Gastrocnemius medialis (tissue), 4 donors: ENCODE data around the gene CAP1. TPM values are rescaled to one million over a fixed set of nuclear protein-coding genes. Genes with fewer than 3 reads are reported as not detected.

ENCODE experiments used
- ATAC-seq, 2 donors: fragments of 150-250 bp; one replicate each; pipeline ENCODE4 v1.9.1; 2016
- DNase-seq, 2 donors: peaks; one replicate each; pipeline ENCODE4 v3.0.0-alpha.2; 2019
- H3K27ac ChIP-seq, 4 donors: fragments of 200-600 bp; sonication (generic); 1 replicate in 1 of 4; 2 replicates in 3 of 4; pipeline ENCODE4 v1.5.1; 2016 to 2018; ENCODE audit warnings: mild to moderate bottlenecking in 2 of 4, moderate library complexity in 1 of 4
- H3K27me3 ChIP-seq, 3 donors: fragments of 200-600 bp; sonication (generic) in 2 of 3; 1 replicate in 1 of 3; 2 replicates in 2 of 3; pipeline versions ENCODE4 v1.5.1 to v1.6.0; 2016 to 2019; ENCODE audit warnings: mild to moderate bottlenecking in 1 of 3, moderate library complexity in 1 of 3
- H3K36me3 ChIP-seq, 2 donors: fragments of 200-600 bp; sonication (generic) in 1 of 2; one replicate each; pipeline ENCODE4 v1.5.1; 2017 to 2018
- H3K4me1 ChIP-seq, 2 donors: fragments of 200-600 bp; sonication (generic) in 1 of 2; one replicate each; pipeline ENCODE4 v1.5.1; 2016 to 2017; ENCODE audit warnings: mild to moderate bottlenecking in 2 of 2
- H3K4me3 ChIP-seq, 4 donors: fragments of 200-600 bp; sonication (generic) in 3 of 4; 1 replicate in 1 of 4; 2 replicates in 3 of 4; pipeline ENCODE4 v1.5.1; 2016 to 2019; ENCODE audit warnings: mild to moderate bottlenecking in 2 of 4
- H3K9me3 ChIP-seq, 3 donors: fragments of 200-600 bp; sonication (generic) in 2 of 3; 1 replicate in 1 of 3; 2 replicates in 2 of 3; pipeline ENCODE4 v1.5.1; 2016 to 2019
- POLR2A ChIP-seq, 2 donors: fragments of 450-650 bp; IDR thresholded peaks; one replicate each; pipeline ENCODE4 v1.6.1; 2017; ENCODE audit warnings: antibody characterized with exemption in 2 of 2, mild to moderate bottlenecking in 2 of 2, moderate library complexity in 2 of 2
- in situ Hi-C, 4 donors: fragments of 200-750 bp; cut with MboI; loops; one replicate each; pipeline versions ENCODE4 v1.15.0 to v1.8.0; 2017; ENCODE audit warnings: low sequenced_read_pairs in 4 of 4
- intact Hi-C: fragments of 100-400 bp; cut with DNase I; formaldehyde crosslinking; loops from one replicate; pipeline ENCODE4 v1.15.1; 2023; ENCODE audit warnings: low total_unique reads
- total RNA-seq, 4 donors: library from RNA; depleted of rRNA; stranded (reverse); fragments of >200 nt; gene quantifications; one replicate each; pipeline versions ENCODE4 v1.1.0 to v1.2.3, GENCODE V29; 2016
- TF ChIP-seq, protein P1 (sequence below), 5 experiments: fragments of 450-650 bp in 3 of 5; fragments of 200-600 bp in 2 of 5; sonication (generic) in 2 of 5; IDR thresholded peaks in 4 of 5; conservative IDR thresholded peaks in 1 of 5; 1 replicate in 4 of 5; 2 replicates in 1 of 5; pipeline ENCODE4 v1.5.1; 2016 to 2019; ENCODE audit warnings: antibody characterized with exemption in 5 of 5, mild to moderate bottlenecking in 3 of 5, moderate library complexity in 3 of 5

The CAP1 gene
- total RNA-seq, 4 donors from 2014 or later: 35.5 to 67.0 (median 48.7) TPM

DNA sequence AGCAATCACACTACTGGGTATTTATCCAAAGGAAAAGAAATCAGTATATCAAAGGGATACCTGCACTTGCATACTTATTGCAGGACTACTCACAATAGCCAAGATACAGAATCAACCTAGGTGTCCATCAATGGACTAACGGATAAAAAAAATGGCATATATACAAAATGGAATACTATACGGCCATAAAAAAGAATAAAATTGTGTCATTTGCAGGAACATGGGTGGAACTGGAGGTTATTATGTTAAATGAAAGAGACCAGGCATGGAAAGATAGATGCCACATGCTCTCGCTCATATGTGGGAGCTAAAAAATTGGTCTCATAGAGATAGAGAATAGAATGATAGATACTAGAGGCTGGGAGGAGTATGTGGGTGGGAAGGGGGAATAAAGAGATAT lies 29.3 kb upstream of the CAP1 start:
- intact Hi-C loops (no loop called here), in situ Hi-C loops (no loop called here)
- Histone ChIP-seq H3K27me3 (peaks cover 0 to 2% (median 0%) of the 10 kb centered on the region in 3 donors), H3K4me3 (no peak overlapping the region), H3K4me1 (no peaks in the 10 kb centered on the region), H3K36me3 (no peaks in the 10 kb centered on the region), H3K9me3 (no peaks in the 10 kb centered on the region), H3K27ac (no peak overlapping the region)
- DNase-seq (no peak), ATAC-seq (no peak)
- no peak for TF ChIP-seq POLR2A (IDR thresholded peaks at IDR 0.05)

DNA sequence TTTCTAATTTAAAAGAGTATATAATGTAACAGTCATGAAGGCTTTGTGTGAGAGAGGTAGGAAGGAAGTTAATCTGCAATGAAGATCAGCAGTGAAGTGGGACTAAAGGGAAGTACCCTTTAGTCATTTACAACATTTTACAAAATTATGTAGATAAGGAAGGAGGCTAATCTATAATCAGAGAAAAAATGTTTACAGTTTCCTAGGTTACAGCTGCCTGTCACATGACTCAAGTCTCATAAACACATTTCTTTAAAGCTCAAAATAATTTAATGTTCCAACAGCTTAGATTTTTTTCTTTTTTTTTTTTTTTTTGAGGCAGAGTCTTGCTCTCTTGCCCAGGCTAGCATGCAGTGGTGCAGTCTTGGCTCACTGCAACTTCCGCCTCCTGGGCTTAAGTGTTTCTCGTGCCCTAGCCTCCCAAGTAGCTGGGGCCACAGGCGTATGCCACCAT lies 26.2 kb upstream of the CAP1 start:
- DNase-seq: no peak
- TF ChIP-seq, protein P1, sequence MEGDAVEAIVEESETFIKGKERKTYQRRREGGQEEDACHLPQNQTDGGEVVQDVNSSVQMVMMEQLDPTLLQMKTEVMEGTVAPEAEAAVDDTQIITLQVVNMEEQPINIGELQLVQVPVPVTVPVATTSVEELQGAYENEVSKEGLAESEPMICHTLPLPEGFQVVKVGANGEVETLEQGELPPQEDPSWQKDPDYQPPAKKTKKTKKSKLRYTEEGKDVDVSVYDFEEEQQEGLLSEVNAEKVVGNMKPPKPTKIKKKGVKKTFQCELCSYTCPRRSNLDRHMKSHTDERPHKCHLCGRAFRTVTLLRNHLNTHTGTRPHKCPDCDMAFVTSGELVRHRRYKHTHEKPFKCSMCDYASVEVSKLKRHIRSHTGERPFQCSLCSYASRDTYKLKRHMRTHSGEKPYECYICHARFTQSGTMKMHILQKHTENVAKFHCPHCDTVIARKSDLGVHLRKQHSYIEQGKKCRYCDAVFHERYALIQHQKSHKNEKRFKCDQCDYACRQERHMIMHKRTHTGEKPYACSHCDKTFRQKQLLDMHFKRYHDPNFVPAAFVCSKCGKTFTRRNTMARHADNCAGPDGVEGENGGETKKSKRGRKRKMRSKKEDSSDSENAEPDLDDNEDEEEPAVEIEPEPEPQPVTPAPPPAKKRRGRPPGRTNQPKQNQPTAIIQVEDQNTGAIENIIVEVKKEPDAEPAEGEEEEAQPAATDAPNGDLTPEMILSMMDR (IDR thresholded peaks at IDR 0.05 in 4 of 5, conservative IDR thresholded peaks at IDR 0.05 in 1 of 5): no peak
- TF ChIP-seq POLR2A (IDR thresholded peaks at IDR 0.05): no peak
- Histone ChIP-seq H3K4me1 (no peaks in the 10 kb centered on the region), H3K4me3 (no peak overlapping the region), H3K9me3 (no peaks in the 10 kb centered on the region), H3K36me3 (no peaks in the 10 kb centered on the region), H3K27ac (no peak overlapping the region), H3K27me3 (no peaks in the 10 kb centered on the region)
- intact Hi-C loops (no loop called here), in situ Hi-C loops (no loop called here)
- no peak for ATAC-seq

DNA sequence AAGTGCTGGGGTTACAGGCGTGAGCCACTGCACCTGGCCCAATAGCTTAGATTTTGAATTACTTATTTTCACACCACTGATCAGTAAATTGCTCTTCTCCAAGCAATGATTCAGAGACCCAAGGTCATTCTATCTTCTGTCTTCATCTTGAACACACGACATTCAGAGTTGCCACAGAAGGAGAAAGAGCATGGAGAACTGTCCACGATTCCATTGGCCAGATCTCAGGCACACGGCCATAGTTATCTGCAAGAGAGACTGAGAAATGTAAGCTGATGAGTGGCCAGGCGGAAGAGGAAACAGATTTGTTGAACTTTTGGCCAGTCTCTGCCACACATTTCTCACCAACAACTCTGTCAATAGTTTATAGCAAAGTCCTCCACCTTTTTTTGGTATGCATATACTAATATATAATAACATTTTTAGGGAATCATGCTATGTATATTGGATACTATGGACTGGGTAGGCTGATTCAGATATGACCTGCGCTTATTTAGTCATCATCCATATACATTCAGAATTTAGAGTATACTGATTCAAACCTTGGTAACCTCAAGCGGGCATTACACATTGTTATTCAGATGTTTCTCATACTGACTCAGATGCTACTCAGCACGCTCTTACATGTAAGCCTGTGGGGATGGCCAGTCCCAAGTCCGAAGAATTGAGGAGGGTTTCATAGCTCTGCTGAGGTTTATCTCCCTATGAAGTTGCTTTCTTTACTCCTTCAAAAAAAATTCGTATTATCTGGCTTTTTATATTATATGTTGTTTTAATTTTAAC lies 25.5 kb upstream of the CAP1 start:
- intact Hi-C loops (no loop called here), in situ Hi-C loops (no loop called here)
- no peak overlapping the region for H3K4me3 ChIP-seq
- H3K9me3 ChIP-seq: no peaks in the 10 kb centered on the region
- no peaks in the 10 kb centered on the region for H3K36me3 ChIP-seq
- no peak for TF ChIP-seq POLR2A (IDR thresholded peaks at IDR 0.05)
- TF ChIP-seq, protein P1 (IDR thresholded peaks at IDR 0.05 in 4 of 5, conservative IDR thresholded peaks at IDR 0.05 in 1 of 5): no peak
- no peaks in the 10 kb centered on the region for H3K27me3 ChIP-seq
- no peak overlapping the region for H3K27ac ChIP-seq
- H3K4me1 ChIP-seq: no peaks in the 10 kb centered on the region
- ATAC-seq (no peak), DNase-seq (no peak)

DNA sequence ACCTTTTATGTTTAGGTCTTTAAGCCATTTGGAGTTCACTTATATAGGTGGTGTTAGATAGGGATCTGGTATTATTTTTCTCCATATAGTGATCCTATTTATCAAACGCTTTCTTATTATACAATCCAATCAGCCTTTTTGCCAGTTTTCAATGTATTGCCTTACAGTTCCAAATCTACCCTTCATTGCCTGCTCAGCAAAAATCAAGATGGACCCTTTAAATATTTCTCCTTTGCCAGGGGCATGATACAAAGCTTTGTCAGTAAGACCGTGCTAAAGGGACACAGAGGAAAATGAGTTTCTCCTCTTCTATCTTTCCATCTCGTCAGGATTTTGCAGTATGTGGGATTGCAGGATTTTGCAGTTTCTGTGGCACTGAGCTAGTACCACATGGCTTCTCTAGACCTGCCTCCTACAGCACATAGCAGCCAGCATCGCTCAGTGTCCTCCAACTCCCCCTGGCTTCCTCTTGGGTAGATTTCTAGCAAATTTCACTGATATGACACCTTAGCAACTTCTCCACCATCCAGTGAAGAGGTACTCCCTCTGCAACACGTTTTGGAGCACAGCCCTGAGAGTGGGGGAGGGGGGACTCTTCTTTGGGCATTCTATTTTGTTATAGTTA lies 22.5 kb upstream of the CAP1 start:
- no peak for ATAC-seq
- DNase-seq: no peak

More for the DNA sequence above, 22.5 kb upstream of the CAP1 start:
- Histone ChIP-seq H3K27me3 (no peaks in the 10 kb centered on the region), H3K27ac (no peak overlapping the region), H3K36me3 (no peaks in the 10 kb centered on the region), H3K9me3 (no peaks in the 10 kb centered on the region), H3K4me3 (no peak overlapping the region), H3K4me1 (no peaks in the 10 kb centered on the region)
- in situ Hi-C loops (no loop called here), intact Hi-C loops (no loop called here)
- no peak for TF ChIP-seq POLR2A (IDR thresholded peaks at IDR 0.05)
- TF ChIP-seq, protein P1 (IDR thresholded peaks at IDR 0.05 in 4 of 5, conservative IDR thresholded peaks at IDR 0.05 in 1 of 5): no peak
